ENCODE measurements around the gene GALNT17. TPM values are rescaled to one million over a fixed set of nuclear protein-coding genes. Genes with fewer than 3 reads are reported as not detected.

The GALNT17 gene
- total RNA-seq, 2 experiments from 2014 or later = not detected

GRCh38 chr7:71696511-71696910, 564.6 kb downstream of the GALNT17 start:
- peaks cover 23% of the 10 kb centered on the region for H3K9me3 Mint-ChIP-seq (ENCODE audit: low read depth)
- CTCF ChIA-PET = no interaction called here
- DNase-seq (no peak), ATAC-seq (no peak)
- no peaks in the 10 kb centered on the region for H3K36me3 Mint-ChIP-seq
- no peak overlapping the region for H3K27ac Mint-ChIP-seq
- H3K4me1 Mint-ChIP-seq = no peaks in the 10 kb centered on the region
- H3K27me3 Mint-ChIP-seq = no peaks in the 10 kb centered on the region
- H3K4me3 Mint-ChIP-seq = no peak overlapping the region

- no peaks in the 10 kb centered on the region for H3K36me3 Mint-ChIP-seq
- H3K4me1 Mint-ChIP-seq = no peaks in the 10 kb centered on the region
- peaks cover 23% of the 10 kb centered on the region for H3K9me3 Mint-ChIP-seq (ENCODE audit: low read depth)
- no peaks in the 10 kb centered on the region for H3K27me3 Mint-ChIP-seq
- CTCF ChIA-PET = interaction anchor here (0.7 kb wide), 1 partner anchor 573 kb away, joined by 4 read pairs; no protein-coding TSS in a partner anchor
- no peak overlapping the region for H3K4me3 Mint-ChIP-seq
- DNase-seq (no peak), ATAC-seq (no peak)
- H3K27ac Mint-ChIP-seq = no peak overlapping the region
Measured at GRCh38 chr7:71697400-71697799, 565.5 kb downstream of the GALNT17 start.

GRCh38 chr7:71705217-71705616, 573.3 kb downstream of the GALNT17 start:
- Mint-ChIP-seq H3K4me1 (no peaks in the 10 kb centered on the region), H3K4me3 (no peak overlapping the region), H3K27me3 (no peaks in the 10 kb centered on the region), H3K36me3 (no peaks in the 10 kb centered on the region), H3K9me3 (ENCODE audit: low read depth) (peaks cover 18% of the 10 kb centered on the region), H3K27ac (no peak overlapping the region)
- ATAC-seq (no peak), DNase-seq (no peak)
- CTCF ChIA-PET = no interaction called here

- CTCF ChIA-PET = no interaction called here
- Mint-ChIP-seq H3K9me3 (ENCODE audit: low read depth) (peaks cover 10% of the 10 kb centered on the region), H3K4me1 (no peaks in the 10 kb centered on the region), H3K27me3 (no peaks in the 10 kb centered on the region), H3K27ac (no peak overlapping the region), H3K36me3 (no peaks in the 10 kb centered on the region), H3K4me3 (no peak overlapping the region)
- ATAC-seq = no peak
- DNase-seq = no peak
Measured at GRCh38 chr7:71705901-71706596, 574.1 kb downstream of the GALNT17 start.

- CTCF ChIA-PET = no interaction called here
- peaks cover 14% of the 10 kb centered on the region for H3K9me3 Mint-ChIP-seq (ENCODE audit: low read depth)
- no peaks in the 10 kb centered on the region for H3K36me3 Mint-ChIP-seq
- no peak overlapping the region for H3K27ac Mint-ChIP-seq
- DNase-seq (no peak), ATAC-seq (no peak)
- no peak overlapping the region for H3K4me3 Mint-ChIP-seq
- no peaks in the 10 kb centered on the region for H3K4me1 Mint-ChIP-seq
- no peaks in the 10 kb centered on the region for H3K27me3 Mint-ChIP-seq
Measured at GRCh38 chr7:71706597-71706975, 574.6 kb downstream of the GALNT17 start.

- H3K4me3 Mint-ChIP-seq = no peak overlapping the region
- ATAC-seq = no peak
- peaks cover 17% of the 10 kb centered on the region for H3K9me3 Mint-ChIP-seq (ENCODE audit: low read depth)
- no peaks in the 10 kb centered on the region for H3K36me3 Mint-ChIP-seq
- H3K27ac Mint-ChIP-seq = no peak overlapping the region
- no peaks in the 10 kb centered on the region for H3K27me3 Mint-ChIP-seq
- DNase-seq = no peak
- H3K4me1 Mint-ChIP-seq = no peaks in the 10 kb centered on the region
- CTCF ChIA-PET = no interaction called here
Measured at GRCh38 chr7:71707041-71707440, 575.1 kb downstream of the GALNT17 start.

GRCh38 chr7:71708710-71709109, 576.8 kb downstream of the GALNT17 start:
- CTCF ChIA-PET = no interaction called here
- no peak for ATAC-seq

GRCh38 chr7:71710442-71710841, 578.5 kb downstream of the GALNT17 start:
- no peaks in the 10 kb centered on the region for H3K4me1 Mint-ChIP-seq
- H3K4me3 Mint-ChIP-seq = no peak overlapping the region
- CTCF ChIA-PET = no interaction called here
- no peak for ATAC-seq
- H3K27me3 Mint-ChIP-seq = no peaks in the 10 kb centered on the region
- DNase-seq = no peak
- H3K27ac Mint-ChIP-seq = no peak overlapping the region
- H3K9me3 Mint-ChIP-seq (ENCODE audit: low read depth) = peaks cover 16% of the 10 kb centered on the region
- no peaks in the 10 kb centered on the region for H3K36me3 Mint-ChIP-seq

More at GRCh38 chr7:71708710-71709109, 576.8 kb downstream of the GALNT17 start:
- Mint-ChIP-seq H3K4me3 (no peak overlapping the region), H3K27me3 (no peaks in the 10 kb centered on the region), H3K9me3 (ENCODE audit: low read depth) (peaks cover 15% of the 10 kb centered on the region), H3K4me1 (no peaks in the 10 kb centered on the region), H3K36me3 (no peaks in the 10 kb centered on the region), H3K27ac (no peak overlapping the region)
- DNase-seq = no peak

GRCh38 chr7:71712653-71713180, 580.8 kb downstream of the GALNT17 start:
- Mint-ChIP-seq H3K4me1 (no peaks in the 10 kb centered on the region), H3K4me3 (no peak overlapping the region), H3K9me3 (ENCODE audit: low read depth) (peaks cover 19% of the 10 kb centered on the region), H3K36me3 (no peaks in the 10 kb centered on the region), H3K27ac (no peak overlapping the region), H3K27me3 (no peaks in the 10 kb centered on the region)
- CTCF ChIA-PET = no interaction called here
- DNase-seq (no peak), ATAC-seq (no peak)

- Mint-ChIP-seq H3K4me3 (no peak overlapping the region), H3K27ac (no peak overlapping the region), H3K9me3 (ENCODE audit: low read depth) (peaks cover 8% of the 10 kb centered on the region), H3K4me1 (no peaks in the 10 kb centered on the region), H3K27me3 (no peaks in the 10 kb centered on the region), H3K36me3 (no peaks in the 10 kb centered on the region)
- DNase-seq = no peak
- CTCF ChIA-PET = no interaction called here
- ATAC-seq = no peak
Measured at GRCh38 chr7:71716690-71717089, 584.7 kb downstream of the GALNT17 start.

- DNase-seq = no peak
- Mint-ChIP-seq H3K4me1 (no peaks in the 10 kb centered on the region), H3K27ac (no peak overlapping the region), H3K4me3 (no peak overlapping the region), H3K27me3 (no peaks in the 10 kb centered on the region), H3K36me3 (no peaks in the 10 kb centered on the region), H3K9me3 (ENCODE audit: low read depth) (peaks cover 9% of the 10 kb centered on the region)
- CTCF ChIA-PET = no interaction called here
- ATAC-seq = no peak
Measured at GRCh38 chr7:71718563-71718962, 586.6 kb downstream of the GALNT17 start.

GRCh38 chr7:71721742-71722141, 589.8 kb downstream of the GALNT17 start:
- Mint-ChIP-seq H3K4me3 (no peak overlapping the region), H3K9me3 (ENCODE audit: low read depth) (peaks cover 12% of the 10 kb centered on the region), H3K27ac (no peak overlapping the region), H3K27me3 (no peaks in the 10 kb centered on the region), H3K36me3 (no peaks in the 10 kb centered on the region), H3K4me1 (no peaks in the 10 kb centered on the region)
- CTCF ChIA-PET = interaction anchor here (1.0 kb wide), 1 partner anchor 12 kb away, joined by 3 read pairs; no protein-coding TSS in a partner anchor
- ATAC-seq (no peak), DNase-seq (no peak)

- H3K27me3 Mint-ChIP-seq = no peaks in the 10 kb centered on the region
Measured at GRCh38 chr7:71723859-71724258, 591.9 kb downstream of the GALNT17 start.

GRCh38 chr7:71727347-71727746, 595.4 kb downstream of the GALNT17 start:
- CTCF ChIA-PET = no interaction called here
- Mint-ChIP-seq H3K4me3 (no peak overlapping the region), H3K4me1 (no peaks in the 10 kb centered on the region), H3K9me3 (ENCODE audit: low read depth) (peaks cover 12% of the 10 kb centered on the region), H3K36me3 (no peaks in the 10 kb centered on the region), H3K27me3 (no peaks in the 10 kb centered on the region), H3K27ac (no peak overlapping the region)
- DNase-seq (no peak), ATAC-seq (no peak)

More at GRCh38 chr7:71723859-71724258, 591.9 kb downstream of the GALNT17 start:
- Mint-ChIP-seq H3K4me3 (no peak overlapping the region), H3K9me3 (ENCODE audit: low read depth) (peaks cover 16% of the 10 kb centered on the region), H3K27ac (no peak overlapping the region), H3K4me1 (no peaks in the 10 kb centered on the region), H3K36me3 (no peaks in the 10 kb centered on the region)
- no peak for ATAC-seq
- DNase-seq = no peak
- CTCF ChIA-PET = no interaction called here

Data from activated CD8-positive, alpha-beta memory T cell treated with anti-CD3 and anti-CD28 coated beads, Interleukin-2, amount 10 ng/mL, durations not matched to agents 7 days and 5 days (primary cell).